ENCODE data around the gene ATG9A. TPM values are rescaled to one million over a fixed set of nuclear protein-coding genes. Genes with fewer than 3 reads are reported as not detected.

The ATG9A gene
- total RNA-seq, 1 donor from 2014 or later, result 48.8 TPM

DNA sequence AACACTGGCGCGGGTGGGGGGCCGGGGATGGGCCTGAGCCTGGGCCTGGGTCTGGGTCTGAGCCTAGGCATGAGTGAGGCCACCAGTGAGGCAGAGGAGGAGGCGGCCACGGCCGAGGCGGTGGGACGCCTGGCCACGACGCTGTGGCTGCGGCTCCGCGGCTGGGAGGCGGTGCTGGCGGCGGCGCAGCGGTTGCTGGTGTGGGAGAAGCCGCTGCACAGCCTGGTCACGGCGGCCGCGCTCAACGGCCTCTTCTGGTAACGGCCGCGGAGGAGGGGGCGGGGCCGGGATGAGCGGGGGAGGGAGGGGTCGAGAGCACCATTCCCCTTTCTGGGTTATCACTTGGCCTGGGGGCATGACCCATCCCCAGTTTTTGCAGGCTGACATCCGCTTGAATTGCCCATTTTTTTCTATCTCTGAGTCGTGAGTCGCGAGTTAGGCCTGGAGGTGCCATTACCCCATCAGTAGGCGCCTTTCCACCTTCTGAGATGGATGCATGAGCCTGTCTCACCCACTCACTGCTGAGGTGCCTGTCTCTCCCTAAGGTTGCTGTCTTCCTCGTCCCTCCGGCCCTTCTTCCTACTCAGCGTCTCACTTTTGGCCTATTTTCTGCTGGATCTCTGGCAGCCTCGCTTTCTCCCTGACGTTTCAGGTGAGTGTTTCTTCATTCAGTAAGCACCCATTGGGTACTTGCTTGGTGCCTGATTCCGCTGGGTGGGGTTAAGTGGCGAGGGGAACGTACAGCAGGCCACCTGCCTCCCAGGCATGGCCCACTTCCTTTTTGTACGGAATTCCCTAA lies 50.9 kb downstream of the ATG9A start:
- FAIRE-seq, result no peak
- Histone ChIP-seq H3K4me3 (ENCODE audit: insufficient read depth, low read depth, low read length) (peak overlapping the region; percentile 71), H3K27me3 (ENCODE audit: insufficient read depth, low read length) (no peaks in the 10 kb centered on the region), H3K36me3 (ENCODE audit: insufficient read depth, low read length) (peaks cover 22% of the 10 kb centered on the region), H3K79me2 (ENCODE audit: insufficient read depth, low read length) (peaks cover 43% of the 10 kb centered on the region), H3K4me2 (ENCODE audit: low read length) (peak overlapping the region; percentile 96), H2AFZ (ENCODE audit: low read depth, low read length) (peak overlapping the region; percentile 78), H3K27ac (ENCODE audit: low read depth, low read length) (peak overlapping the region; percentile 94), H4K20me1 (ENCODE audit: insufficient read depth, low read length) (peaks cover 36% of the 10 kb centered on the region), H3K9me3 (ENCODE audit: insufficient read depth, low read depth, low read length) (no peaks in the 10 kb centered on the region), H3K9ac (ENCODE audit: low read length) (peak overlapping the region; percentile 87), H3K4me1 (ENCODE audit: insufficient read depth, low read length) (peaks cover 23% of the 10 kb centered on the region)
- Mint-ChIP-seq H3K36me3 (ENCODE audit: low read depth, unreplicated experiment) (peaks cover 18% of the 10 kb centered on the region), H3K27me3 (ENCODE audit: low read depth, unreplicated experiment) (no peaks in the 10 kb centered on the region), H3K4me3 (ENCODE audit: unreplicated experiment) (peak overlapping the region; percentile 95), H3K27ac (ENCODE audit: unreplicated experiment) (no peak overlapping the region), H3K4me1 (ENCODE audit: low read depth, unreplicated experiment) (peaks cover 14% of the 10 kb centered on the region), H3K9me3 (ENCODE audit: unreplicated experiment) (peaks cover 1% of the 10 kb centered on the region)
- peak; percentile 7 for DNase-seq (ENCODE audit: low read depth)
- TF ChIP-seq EZH2 (IDR thresholded peaks at IDR 0.05; ENCODE audit: insufficient read depth, low read length), result no peak
- TF ChIP-seq, protein P1, sequence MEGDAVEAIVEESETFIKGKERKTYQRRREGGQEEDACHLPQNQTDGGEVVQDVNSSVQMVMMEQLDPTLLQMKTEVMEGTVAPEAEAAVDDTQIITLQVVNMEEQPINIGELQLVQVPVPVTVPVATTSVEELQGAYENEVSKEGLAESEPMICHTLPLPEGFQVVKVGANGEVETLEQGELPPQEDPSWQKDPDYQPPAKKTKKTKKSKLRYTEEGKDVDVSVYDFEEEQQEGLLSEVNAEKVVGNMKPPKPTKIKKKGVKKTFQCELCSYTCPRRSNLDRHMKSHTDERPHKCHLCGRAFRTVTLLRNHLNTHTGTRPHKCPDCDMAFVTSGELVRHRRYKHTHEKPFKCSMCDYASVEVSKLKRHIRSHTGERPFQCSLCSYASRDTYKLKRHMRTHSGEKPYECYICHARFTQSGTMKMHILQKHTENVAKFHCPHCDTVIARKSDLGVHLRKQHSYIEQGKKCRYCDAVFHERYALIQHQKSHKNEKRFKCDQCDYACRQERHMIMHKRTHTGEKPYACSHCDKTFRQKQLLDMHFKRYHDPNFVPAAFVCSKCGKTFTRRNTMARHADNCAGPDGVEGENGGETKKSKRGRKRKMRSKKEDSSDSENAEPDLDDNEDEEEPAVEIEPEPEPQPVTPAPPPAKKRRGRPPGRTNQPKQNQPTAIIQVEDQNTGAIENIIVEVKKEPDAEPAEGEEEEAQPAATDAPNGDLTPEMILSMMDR (IDR thresholded peaks at IDR 0.05; ENCODE audit: insufficient read depth, low read depth, low read length), result no peak

DNA sequence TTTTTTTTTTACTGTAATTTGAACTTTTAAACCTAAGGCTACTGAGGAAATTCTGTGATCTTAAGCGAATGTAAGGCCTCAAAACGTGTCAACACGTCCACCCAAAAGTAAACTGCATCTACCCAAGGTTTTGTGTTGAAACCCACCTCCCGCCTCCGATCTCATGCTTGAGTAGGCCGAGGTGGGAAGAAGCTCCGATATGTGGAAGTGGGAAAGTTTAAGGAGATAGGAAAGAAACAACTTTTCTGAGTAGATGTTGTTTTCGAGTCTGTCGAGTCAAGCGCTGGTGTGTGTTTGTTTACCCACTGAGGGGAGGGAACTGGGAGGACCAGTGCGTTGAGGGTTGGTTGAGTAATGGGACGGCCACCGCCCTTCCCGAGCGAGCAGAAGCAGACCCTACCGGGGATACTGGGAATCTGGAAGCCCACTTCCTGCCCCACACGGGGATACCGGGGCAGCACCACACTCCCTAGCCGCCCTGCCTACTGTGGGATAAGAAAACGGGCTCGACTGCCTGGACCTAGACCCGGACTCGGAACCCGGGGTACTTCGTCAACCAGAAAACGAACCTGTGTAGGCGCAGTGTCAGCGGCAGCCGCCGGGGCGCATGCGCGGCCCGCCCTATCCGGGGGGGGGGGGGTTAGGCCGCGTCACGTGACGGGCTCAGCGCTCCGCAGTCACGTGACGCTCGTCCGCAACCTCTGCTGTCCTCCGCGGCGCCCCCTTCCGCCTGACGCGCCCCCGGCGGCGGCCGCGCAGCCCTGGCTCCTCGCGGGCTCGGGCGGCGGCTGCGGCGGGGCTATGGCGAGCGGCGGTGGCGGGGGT lies 51.7 kb downstream of the ATG9A start, which contains the start of gene RETREG2:
RETREG2 (plus strand) TSS at position 724 of the 825 bp plus-strand sequence; CDS start at position 802, 78 bp downstream.
- H3K36me3 ChIP-seq (ENCODE audit: insufficient read depth, low read length), result peaks cover 14% of the 10 kb centered on the region
- TF ChIP-seq, protein P1 (IDR thresholded peaks at IDR 0.05; ENCODE audit: insufficient read depth, low read depth, low read length), result no peak
- no peak for TF ChIP-seq EZH2 (IDR thresholded peaks at IDR 0.05; ENCODE audit: insufficient read depth, low read length)
- H2AFZ ChIP-seq (ENCODE audit: low read depth, low read length), result peak within 1 kb of the TSS; percentile 87

More for the DNA sequence above, 51.7 kb downstream of the ATG9A start, which contains the start of gene RETREG2:
- Mint-ChIP-seq H3K4me3 (ENCODE audit: unreplicated experiment) (peak within 1 kb of the TSS; percentile 95), H3K36me3 (ENCODE audit: low read depth, unreplicated experiment) (peaks cover 19% of the 10 kb centered on the region), H3K4me1 (ENCODE audit: low read depth, unreplicated experiment) (peaks cover 14% of the 10 kb centered on the region), H3K27me3 (ENCODE audit: low read depth, unreplicated experiment) (no peaks in the 10 kb centered on the region), H3K27ac (ENCODE audit: unreplicated experiment) (peak within 1 kb of the TSS; percentile 92), H3K9me3 (ENCODE audit: unreplicated experiment) (peaks cover 1% of the 10 kb centered on the region)
- Histone ChIP-seq H3K79me2 (ENCODE audit: insufficient read depth, low read length) (peaks cover 43% of the 10 kb centered on the region), H3K9ac (ENCODE audit: low read length) (peak within 1 kb of the TSS; percentile 87), H3K4me1 (ENCODE audit: insufficient read depth, low read length) (peaks cover 23% of the 10 kb centered on the region), H3K4me2 (ENCODE audit: low read length) (peak within 1 kb of the TSS; percentile 96), H3K27ac (ENCODE audit: low read depth, low read length) (peak within 1 kb of the TSS; percentile 94), H4K20me1 (ENCODE audit: insufficient read depth, low read length) (peaks cover 29% of the 10 kb centered on the region), H3K27me3 (ENCODE audit: insufficient read depth, low read length) (no peaks in the 10 kb centered on the region), H3K9me3 (ENCODE audit: insufficient read depth, low read depth, low read length) (no peaks in the 10 kb centered on the region), H3K4me3 (ENCODE audit: insufficient read depth, low read depth, low read length) (peak within 1 kb of the TSS; percentile 71)
- FAIRE-seq (peak; percentile 75), DNase-seq (ENCODE audit: low read depth) (peak; percentile 69)

All from astrocyte (in vitro differentiated cells and primary cell).